Activated naive CD8-positive, alpha-beta T cell (primary cell): Measurements from ENCODE around the gene ARHGEF4.

Experiments
- H3K27ac Mint-ChIP-seq: one replicate; pipeline ENCODE4 v1.8.0; 2021; ENCODE audit warnings: mixed read lengths
- H3K27me3 Mint-ChIP-seq: one replicate; pipeline ENCODE4 v1.8.0; 2021; ENCODE audit warnings: mixed read lengths
- H3K36me3 Mint-ChIP-seq: one replicate; pipeline ENCODE4 v1.8.0; 2021; ENCODE audit warnings: mixed read lengths
- H3K4me1 Mint-ChIP-seq: one replicate; pipeline ENCODE4 v1.8.0; 2021; ENCODE audit warnings: low read depth, mixed read lengths
- H3K4me3 Mint-ChIP-seq: one replicate; pipeline ENCODE4 v1.8.0; 2021; ENCODE audit warnings: mild to moderate bottlenecking, mixed read lengths
- H3K9me3 Mint-ChIP-seq: one replicate; pipeline ENCODE4 v1.8.0; 2021; ENCODE audit warnings: low read depth, mixed read lengths

Gene ARHGEF4

DNA sequence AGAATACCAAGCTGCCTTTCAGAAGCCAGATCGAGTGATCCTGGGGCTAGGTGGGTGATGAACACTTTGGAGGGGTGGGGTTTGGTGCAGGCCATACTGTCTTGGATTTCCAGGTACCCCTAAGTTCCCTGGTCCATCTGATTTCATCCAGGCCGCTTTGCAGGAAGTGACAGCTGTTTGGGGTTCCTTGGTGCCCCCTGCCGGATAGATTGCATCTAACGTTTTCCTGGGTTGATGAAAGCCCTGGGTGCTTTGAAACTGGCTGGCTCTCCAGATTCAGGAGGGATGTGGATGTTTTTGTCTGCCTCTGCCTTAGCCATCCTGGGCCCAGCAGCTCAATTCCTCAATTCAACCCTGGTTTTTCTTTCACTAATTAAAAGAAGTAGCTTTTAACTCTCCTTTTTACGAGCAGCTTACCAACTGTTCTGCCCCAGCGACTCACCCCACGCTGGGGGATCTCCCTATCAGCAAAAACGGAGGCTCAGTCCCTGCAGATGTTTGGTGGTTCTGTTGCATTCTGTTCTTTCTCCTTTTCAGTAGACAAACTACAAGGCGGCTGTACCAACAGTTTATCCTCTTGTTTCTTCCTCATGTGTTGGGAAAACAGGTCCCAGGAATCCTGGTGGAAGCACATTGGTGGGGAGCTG lies 37.1 kb downstream of the ARHGEF4 start:
- Mint-ChIP-seq H3K4me1 (no peaks in the 10 kb centered on the region), H3K4me3 (no peak overlapping the region), H3K27ac (no peak overlapping the region), H3K36me3 (no peaks in the 10 kb centered on the region), H3K27me3 (peaks cover 3% of the 10 kb centered on the region), H3K9me3 (no peaks in the 10 kb centered on the region)

DNA sequence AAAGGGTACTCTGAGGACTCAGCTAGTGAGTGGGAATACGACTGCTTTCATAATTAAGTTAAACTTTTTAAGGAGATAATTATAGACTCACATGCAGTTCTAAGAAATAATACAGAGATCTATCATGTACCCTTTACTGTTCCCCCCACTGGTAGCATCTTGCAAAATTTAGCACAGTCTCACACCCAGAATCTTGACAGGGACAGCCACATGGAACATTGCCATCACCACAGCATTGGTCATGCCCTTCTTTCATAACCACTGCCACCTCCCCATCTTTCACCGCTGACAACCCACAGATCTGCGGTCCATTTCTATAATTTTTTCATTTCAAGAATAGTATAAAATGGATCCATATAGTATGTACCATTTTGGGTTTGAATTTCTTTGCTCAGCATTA lies 37.8 kb downstream of the ARHGEF4 start:
- Mint-ChIP-seq H3K4me3 (no peak overlapping the region), H3K27ac (no peak overlapping the region), H3K27me3 (no peaks in the 10 kb centered on the region), H3K36me3 (no peaks in the 10 kb centered on the region), H3K4me1 (no peaks in the 10 kb centered on the region), H3K9me3 (no peaks in the 10 kb centered on the region)

DNA sequence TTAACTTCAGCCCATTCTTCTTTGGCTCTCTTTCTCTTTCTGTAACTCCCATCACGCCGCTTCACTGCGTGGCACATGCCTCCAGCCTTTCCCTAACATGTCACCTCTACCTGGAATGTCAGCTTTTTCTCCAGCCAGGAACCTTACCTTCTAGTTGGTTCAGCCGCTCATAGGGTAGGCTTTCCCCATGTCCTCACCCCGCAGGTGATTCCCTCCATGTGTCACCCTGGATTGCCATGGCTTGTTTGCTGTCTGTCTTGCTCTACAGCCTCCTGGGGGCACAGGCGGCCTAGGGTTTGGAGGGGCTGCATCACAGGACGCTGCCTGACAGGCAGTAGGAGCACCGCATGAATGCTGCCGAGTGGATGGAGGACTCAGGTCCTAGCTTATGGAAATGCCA lies 39.2 kb downstream of the ARHGEF4 start:
- Mint-ChIP-seq H3K27ac (no peak overlapping the region), H3K9me3 (no peaks in the 10 kb centered on the region), H3K4me3 (no peak overlapping the region), H3K36me3 (no peaks in the 10 kb centered on the region), H3K27me3 (no peaks in the 10 kb centered on the region), H3K4me1 (no peaks in the 10 kb centered on the region)

DNA sequence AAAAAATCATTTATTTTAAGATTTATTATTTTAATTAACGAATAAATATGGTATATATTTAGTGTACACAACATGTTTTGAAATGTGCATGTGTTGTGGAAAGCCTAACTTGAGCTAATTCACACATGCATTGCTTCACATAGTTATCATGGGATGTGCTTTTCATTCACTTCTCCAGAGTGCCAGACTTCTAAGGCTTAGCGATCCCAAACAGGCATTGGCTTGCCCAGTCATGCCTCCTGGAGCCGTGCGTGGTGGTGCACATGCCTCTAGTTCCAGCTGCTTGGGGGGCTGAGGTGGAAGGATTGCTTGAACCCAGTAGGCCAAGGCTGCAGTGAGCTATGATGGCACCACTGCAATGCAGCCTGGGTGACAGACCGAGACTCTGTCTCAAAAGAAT lies 40.5 kb downstream of the ARHGEF4 start:
- Mint-ChIP-seq H3K4me3 (no peak overlapping the region), H3K36me3 (no peaks in the 10 kb centered on the region), H3K27ac (no peak overlapping the region), H3K4me1 (no peaks in the 10 kb centered on the region), H3K9me3 (no peaks in the 10 kb centered on the region), H3K27me3 (peaks cover 4% of the 10 kb centered on the region)

DNA sequence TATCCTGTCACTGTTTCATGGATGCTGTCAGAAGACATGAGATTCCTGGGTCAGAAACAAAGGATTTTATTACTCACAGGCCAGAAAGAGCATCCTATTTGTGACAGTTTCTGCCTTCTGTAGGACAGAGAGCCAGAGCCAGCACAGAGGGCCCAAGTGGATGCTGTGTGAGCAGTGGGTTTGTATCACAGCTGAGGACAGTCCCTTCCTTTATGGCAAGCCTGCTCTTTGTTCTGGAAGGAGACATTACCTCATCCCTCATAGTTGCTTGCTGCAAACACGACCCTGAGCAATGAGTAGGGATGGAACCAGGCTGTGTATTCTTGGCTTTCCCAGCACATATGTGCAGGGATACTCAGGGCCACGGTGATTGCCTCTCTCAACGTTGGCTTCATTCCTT lies 41.6 kb downstream of the ARHGEF4 start:
- Mint-ChIP-seq H3K27ac (no peak overlapping the region), H3K36me3 (no peaks in the 10 kb centered on the region), H3K4me3 (no peak overlapping the region), H3K27me3 (peaks cover 4% of the 10 kb centered on the region), H3K4me1 (no peaks in the 10 kb centered on the region), H3K9me3 (no peaks in the 10 kb centered on the region)

DNA sequence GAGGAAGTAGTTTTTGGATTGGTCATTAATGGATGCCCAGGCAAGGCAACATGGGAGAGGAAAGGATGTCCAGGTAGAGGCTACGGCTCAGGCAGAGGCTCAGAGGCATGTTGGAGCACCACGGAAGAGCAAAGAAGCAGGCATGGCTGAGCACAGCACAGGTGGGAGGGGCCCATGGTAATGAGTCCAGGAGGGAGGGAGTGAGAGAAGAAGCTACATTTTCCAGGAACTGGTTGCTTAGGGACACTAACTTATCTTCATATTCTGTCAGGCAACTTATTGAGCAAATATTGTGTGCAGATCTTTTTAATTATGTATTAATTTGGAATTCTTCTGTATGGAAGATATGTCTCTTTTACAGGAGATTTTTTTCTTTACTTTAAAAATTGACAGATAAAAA lies 42.2 kb downstream of the ARHGEF4 start:
- Mint-ChIP-seq H3K9me3 (no peaks in the 10 kb centered on the region), H3K27ac (no peak overlapping the region), H3K27me3 (peaks cover 4% of the 10 kb centered on the region), H3K36me3 (no peaks in the 10 kb centered on the region), H3K4me1 (no peaks in the 10 kb centered on the region), H3K4me3 (no peak overlapping the region)

DNA sequence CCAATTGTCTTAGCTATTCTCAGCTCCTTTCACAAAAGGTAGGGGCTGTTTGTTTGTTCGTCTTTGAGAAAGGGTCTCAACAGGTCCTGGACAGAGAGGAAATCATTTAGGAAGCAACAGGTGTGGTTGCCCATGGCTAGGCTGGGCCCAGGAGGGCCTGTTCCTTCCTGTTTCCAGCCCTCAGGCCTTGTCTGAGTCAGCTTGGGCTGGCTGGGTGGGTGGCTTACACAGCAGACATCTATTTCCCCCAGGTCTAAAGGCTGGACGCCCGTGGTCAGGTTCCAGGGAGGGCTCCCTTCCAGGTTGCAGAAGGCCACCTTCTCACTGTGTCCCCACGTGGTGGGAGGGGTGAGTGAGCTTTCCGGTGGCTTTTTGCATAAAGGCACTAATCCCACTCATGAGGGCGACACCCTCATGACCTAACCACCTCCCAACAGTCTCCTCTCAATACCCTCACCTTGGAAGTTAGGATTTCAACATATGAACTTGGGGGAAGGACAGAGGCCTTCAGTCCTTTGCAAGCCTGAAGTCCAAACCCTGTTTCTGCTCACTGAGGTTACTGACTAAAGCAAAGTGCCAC lies 45.5 kb downstream of the ARHGEF4 start:
- H3K27ac Mint-ChIP-seq, result no peak overlapping the region
- no peaks in the 10 kb centered on the region for H3K4me1 Mint-ChIP-seq
- H3K9me3 Mint-ChIP-seq, result no peaks in the 10 kb centered on the region
- no peaks in the 10 kb centered on the region for H3K36me3 Mint-ChIP-seq
- H3K27me3 Mint-ChIP-seq, result peaks cover 4% of the 10 kb centered on the region
- no peak overlapping the region for H3K4me3 Mint-ChIP-seq

DNA sequence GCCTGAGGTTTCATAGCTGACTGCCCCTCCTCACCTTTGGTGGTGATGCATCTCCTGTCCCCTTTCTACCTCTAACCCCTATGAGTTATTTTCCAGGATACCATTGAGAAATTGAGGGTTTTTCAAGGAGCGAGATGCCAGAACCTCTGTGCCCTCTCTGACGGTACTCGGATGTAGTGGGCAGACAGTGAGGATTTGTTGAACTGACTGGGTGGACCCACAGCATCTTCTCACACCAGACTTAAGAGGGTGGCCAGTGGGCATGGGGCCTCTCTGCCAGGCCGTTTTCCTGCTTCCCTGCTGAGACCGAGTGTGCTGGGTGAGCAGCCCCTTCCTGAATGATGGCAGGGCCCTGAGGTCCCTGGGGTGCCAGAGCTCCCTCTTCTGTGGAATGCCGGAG lies 46.3 kb downstream of the ARHGEF4 start:
- H3K9me3 Mint-ChIP-seq, result no peaks in the 10 kb centered on the region
- no peaks in the 10 kb centered on the region for H3K4me1 Mint-ChIP-seq
- H3K4me3 Mint-ChIP-seq, result no peak overlapping the region
- no peak overlapping the region for H3K27ac Mint-ChIP-seq
- H3K36me3 Mint-ChIP-seq, result no peaks in the 10 kb centered on the region
- peaks cover 4% of the 10 kb centered on the region for H3K27me3 Mint-ChIP-seq

DNA sequence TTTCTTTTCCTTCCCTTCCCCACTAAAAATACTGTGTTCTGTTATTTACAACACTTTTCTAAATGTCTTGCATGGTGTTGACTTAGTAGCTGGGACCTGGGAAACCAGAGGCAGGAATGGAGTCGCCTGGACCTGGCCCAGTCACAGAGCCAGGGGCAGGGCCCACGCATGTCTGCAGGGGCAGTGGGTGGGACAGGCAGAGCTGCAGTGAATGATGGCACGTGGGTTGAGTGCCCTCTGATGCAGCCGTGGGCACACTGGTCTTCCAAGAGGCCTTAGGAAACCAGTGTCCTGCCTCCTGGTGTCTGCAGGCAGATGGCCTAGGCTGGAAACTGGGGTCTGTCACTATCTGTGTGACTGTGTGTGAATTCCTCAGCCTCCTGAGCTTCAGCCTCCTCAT lies 46.8 kb downstream of the ARHGEF4 start:
- Mint-ChIP-seq H3K27ac (no peak overlapping the region), H3K27me3 (peaks cover 4% of the 10 kb centered on the region), H3K36me3 (no peaks in the 10 kb centered on the region), H3K9me3 (no peaks in the 10 kb centered on the region), H3K4me3 (no peak overlapping the region), H3K4me1 (no peaks in the 10 kb centered on the region)

DNA sequence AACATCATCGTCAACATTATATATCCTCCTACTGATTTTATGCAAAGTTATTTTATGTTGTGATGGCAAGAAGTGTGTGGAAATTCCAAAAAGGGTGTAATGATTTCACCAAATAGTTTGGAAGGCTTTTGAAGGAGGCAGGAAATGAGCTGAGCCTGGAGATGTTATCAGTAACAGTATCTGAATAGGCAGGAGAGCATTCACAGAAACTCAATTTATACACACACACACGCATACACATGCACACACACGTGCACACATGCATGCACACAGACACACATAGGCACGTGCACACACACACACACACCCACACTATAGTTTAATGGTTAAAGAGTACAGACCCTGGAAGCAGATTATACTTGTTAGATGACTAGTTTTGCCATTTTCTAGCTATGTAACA lies 47.3 kb downstream of the ARHGEF4 start:
- no peak overlapping the region for H3K27ac Mint-ChIP-seq
- H3K4me3 Mint-ChIP-seq, result no peak overlapping the region
- H3K4me1 Mint-ChIP-seq, result no peaks in the 10 kb centered on the region
- no peaks in the 10 kb centered on the region for H3K9me3 Mint-ChIP-seq
- H3K36me3 Mint-ChIP-seq, result no peaks in the 10 kb centered on the region
- H3K27me3 Mint-ChIP-seq, result peaks cover 4% of the 10 kb centered on the region

DNA sequence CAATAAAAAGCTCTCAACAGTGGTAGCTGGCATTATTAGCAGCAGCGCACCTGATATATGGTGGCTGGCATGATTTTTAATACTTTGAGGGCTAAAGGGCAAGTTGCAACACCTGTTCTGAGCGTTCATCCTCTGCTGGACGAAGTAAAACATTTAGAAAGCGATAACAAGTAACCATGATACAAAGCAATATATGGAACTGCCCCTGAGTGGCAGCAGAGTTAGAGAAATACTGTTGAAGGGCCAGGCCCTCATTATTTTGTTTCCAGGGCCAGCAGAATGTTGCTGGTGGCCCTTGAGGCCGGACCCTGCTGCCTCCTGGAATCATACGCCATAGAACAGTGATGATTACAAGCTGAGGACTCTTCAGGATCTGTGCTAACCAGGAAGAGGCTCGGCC lies 47.8 kb downstream of the ARHGEF4 start:
- Mint-ChIP-seq H3K27ac (no peak overlapping the region), H3K9me3 (no peaks in the 10 kb centered on the region), H3K4me1 (no peaks in the 10 kb centered on the region), H3K36me3 (no peaks in the 10 kb centered on the region), H3K4me3 (no peak overlapping the region), H3K27me3 (peaks cover 4% of the 10 kb centered on the region)

DNA sequence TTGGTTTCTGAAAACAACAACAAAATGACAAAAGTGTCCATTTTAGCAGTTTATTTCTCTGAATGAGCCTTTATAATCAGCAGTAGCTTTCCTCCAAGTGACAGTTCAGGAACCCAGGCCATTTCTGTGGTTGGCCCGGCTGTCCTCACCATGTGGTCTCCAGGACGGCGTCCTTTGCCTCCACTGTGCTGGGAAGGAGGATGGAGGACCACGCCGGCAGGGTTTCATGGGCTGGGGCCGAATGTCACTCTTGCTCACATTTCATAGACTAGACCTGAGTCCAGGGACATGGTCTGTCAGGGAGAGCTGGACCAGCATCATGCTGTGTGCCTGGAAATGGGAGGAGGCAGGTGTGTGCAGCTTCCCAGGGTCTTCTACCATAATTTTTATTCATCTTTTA lies 50.9 kb downstream of the ARHGEF4 start:
- no peaks in the 10 kb centered on the region for H3K9me3 Mint-ChIP-seq
- no peaks in the 10 kb centered on the region for H3K27me3 Mint-ChIP-seq
- no peaks in the 10 kb centered on the region for H3K4me1 Mint-ChIP-seq
- H3K4me3 Mint-ChIP-seq, result no peak overlapping the region
- H3K27ac Mint-ChIP-seq, result no peak overlapping the region
- no peaks in the 10 kb centered on the region for H3K36me3 Mint-ChIP-seq

DNA sequence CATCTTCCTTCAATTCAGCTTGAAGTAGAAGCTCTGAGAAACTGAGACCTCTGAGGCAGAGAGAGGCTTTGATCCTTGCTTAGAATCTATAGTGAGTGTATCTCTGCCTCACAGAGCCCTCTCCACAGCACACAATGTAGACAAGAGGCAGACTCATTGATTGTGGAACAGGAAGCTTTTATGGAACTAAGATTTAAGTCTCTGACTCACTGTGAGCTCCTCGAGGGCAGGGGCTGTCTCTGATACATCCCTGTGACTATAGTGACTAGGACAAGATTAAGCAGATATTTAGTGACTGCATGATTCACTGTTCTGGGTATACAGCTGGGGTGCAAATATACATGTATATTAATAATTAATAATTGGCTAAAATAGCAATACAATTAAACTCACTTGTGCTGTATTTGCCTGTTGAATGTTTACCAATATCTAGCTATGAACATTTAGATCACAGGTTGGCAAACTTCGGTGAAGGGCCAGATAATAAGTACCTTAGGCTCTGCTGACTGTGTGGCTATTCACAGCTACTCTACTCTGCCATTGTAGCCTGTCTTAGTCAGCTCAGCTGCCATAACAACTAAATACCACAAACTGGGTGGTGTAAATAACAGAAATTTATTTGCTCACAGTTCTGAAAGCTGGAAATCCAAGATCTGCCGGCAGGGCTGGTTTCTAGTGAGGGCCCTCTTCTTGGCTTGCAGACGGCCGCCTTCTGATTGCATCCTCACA lies 54.4 kb downstream of the ARHGEF4 start:
- Mint-ChIP-seq H3K36me3 (peaks cover 2% of the 10 kb centered on the region), H3K9me3 (peaks cover 4% of the 10 kb centered on the region), H3K27ac (no peak overlapping the region), H3K4me1 (no peaks in the 10 kb centered on the region), H3K4me3 (no peak overlapping the region), H3K27me3 (peaks cover 2% of the 10 kb centered on the region)

DNA sequence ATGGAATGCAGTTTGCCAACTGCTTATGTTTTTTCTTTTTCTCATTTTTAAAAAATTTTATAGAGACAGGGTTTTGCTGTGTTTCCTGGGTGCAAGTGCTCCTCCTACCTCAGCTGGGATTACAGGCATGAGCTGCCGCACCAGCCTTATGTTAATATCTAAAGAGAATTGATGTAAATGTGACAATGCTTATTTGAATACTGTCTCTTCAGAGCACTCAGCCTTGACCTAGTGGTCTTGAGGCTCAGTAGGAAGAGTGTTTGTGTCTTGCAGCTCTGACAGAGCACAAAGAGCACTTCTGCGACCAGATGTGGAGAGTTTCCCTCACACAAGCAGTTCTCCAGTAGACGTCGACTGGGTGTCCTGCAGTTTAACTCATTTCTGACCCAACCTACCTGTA lies 55.3 kb downstream of the ARHGEF4 start:
- Mint-ChIP-seq H3K36me3 (peaks cover 2% of the 10 kb centered on the region), H3K9me3 (peaks cover 4% of the 10 kb centered on the region), H3K4me3 (no peak overlapping the region), H3K4me1 (no peaks in the 10 kb centered on the region), H3K27ac (no peak overlapping the region), H3K27me3 (peaks cover 2% of the 10 kb centered on the region)

DNA sequence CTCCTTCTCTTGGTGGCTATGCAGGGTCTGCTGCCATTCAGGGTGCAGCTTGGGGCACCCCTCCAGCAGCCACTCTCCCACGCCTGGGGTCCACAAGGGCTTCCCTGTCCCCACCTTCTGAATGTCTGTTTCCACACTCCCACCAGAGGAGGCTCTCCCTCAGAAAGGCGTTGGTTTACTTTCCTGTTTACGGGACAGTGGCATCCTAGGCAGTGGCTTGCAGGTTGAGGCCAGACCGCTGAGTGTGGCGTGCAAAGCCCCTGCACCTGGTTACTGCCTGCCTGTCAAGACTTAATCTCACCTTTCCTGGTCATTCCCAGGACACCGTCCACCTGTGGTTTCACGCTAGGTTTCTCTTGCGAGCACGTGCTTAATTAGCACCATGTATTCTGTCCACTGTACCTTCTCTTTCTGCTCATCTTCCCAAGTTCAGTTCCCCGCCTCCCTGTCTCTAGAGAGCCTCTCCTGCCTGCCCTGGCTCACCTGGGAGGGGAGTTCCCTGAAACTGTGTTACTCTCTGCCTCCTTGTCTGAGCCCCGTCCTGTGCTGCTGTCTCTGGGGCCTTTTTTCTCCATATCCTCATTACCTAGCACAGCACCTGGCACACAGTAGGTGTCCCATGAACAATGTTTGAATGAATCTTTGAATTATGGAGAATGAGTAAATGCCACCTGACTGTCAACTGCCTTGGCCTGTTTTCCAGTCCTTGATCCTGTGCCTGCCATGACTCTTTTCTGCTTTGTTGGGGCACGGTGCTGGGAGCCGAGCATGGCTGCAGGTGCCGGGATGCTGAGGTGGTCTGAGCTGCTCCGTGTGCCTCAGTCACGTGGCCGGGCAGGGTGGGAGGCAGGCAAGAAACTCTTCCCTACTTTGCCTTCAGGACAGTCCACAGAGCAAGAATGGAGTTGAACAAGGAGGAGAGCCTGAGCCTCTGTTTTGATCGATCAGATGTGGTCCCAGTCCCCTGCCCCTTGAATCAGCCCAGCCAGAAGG lies 56.4 kb downstream of the ARHGEF4 start:
- Mint-ChIP-seq H3K9me3 (peaks cover 4% of the 10 kb centered on the region), H3K36me3 (peaks cover 2% of the 10 kb centered on the region), H3K27me3 (peaks cover 2% of the 10 kb centered on the region), H3K4me3 (no peak overlapping the region), H3K4me1 (no peaks in the 10 kb centered on the region), H3K27ac (no peak overlapping the region)
